Measurements from ENCODE around the gene BMP6. TPM values are rescaled to one million over a fixed set of nuclear protein-coding genes. Genes with fewer than 3 reads are reported as not detected.

The BMP6 gene
- total RNA-seq, 1 experiment from 2014 or later = 13.6 TPM

- Histone ChIP-seq H3K4me1 (ENCODE audit: control insufficient read depth, insufficient read depth, low read length) (peaks cover 3% of the 10 kb centered on the region), H3K27ac (ENCODE audit: low read length) (no peak overlapping the region), H3K27me3 (ENCODE audit: control insufficient read depth, insufficient read depth, low read length) (no peaks in the 10 kb centered on the region), H3K4me3 (ENCODE audit: low read depth in 2 of 2, low read length in 2 of 2) (no peak overlapping the region), H3K36me3 (ENCODE audit: control insufficient read depth, insufficient read depth, low read length) (peaks cover 38% of the 10 kb centered on the region), H3K9me3 (ENCODE audit: control insufficient read depth, insufficient read depth, low read depth, low read length) (no peaks in the 10 kb centered on the region)
- TF ChIP-seq CTCF (IDR thresholded peaks at IDR 0.05) (no peak), TCF7L2 (IDR thresholded peaks at IDR 0.05; ENCODE audit: low read depth, low read length) (no peak), SIN3A (IDR thresholded peaks at IDR 0.05; ENCODE audit: borderline replicate concordance, insufficient read depth, low read depth, low read length) (no peak), REST (IDR thresholded peaks at IDR 0.05; ENCODE audit: insufficient read depth in 1 of 2, low read depth in 2 of 2, low read length in 1 of 2) (no peak), POLR2AphosphoS5 (IDR thresholded peaks at IDR 0.05; ENCODE audit: low read depth, low read length) (no peak)
- intact Hi-C loops (cut with micrococcal nuclease; ENCODE audit: unreplicated experiment) = no loop called here
- in situ Hi-C loops (cut with HindIII; ENCODE audit: low pct_unique_long_range_greater_than_20kb, low sequenced_read_pairs) = no loop called here
- no TSS peak for BruUV-seq (replicated peaks)
- ATAC-seq = no peak
- DNase-seq (ENCODE audit: low read depth, low spot score) = no peak
- CTCF ChIA-PET = no interaction called here
- POLR2A ChIA-PET = no interaction called here
Observed at GRCh38 chr6:7902867-7903266, 177.0 kb downstream of the BMP6 start.

- DNase-seq (ENCODE audit: low read depth, low spot score) (no peak), ATAC-seq (no peak)
- BruUV-seq (replicated peaks) = no TSS peak
- Histone ChIP-seq H3K4me3 (ENCODE audit: low read depth in 2 of 2, low read length in 2 of 2) (no peak overlapping the region), H3K9me3 (ENCODE audit: control insufficient read depth, insufficient read depth, low read depth, low read length) (no peaks in the 10 kb centered on the region), H3K27ac (ENCODE audit: low read length) (no peak overlapping the region), H3K27me3 (ENCODE audit: control insufficient read depth, insufficient read depth, low read length) (no peaks in the 10 kb centered on the region), H3K4me1 (ENCODE audit: control insufficient read depth, insufficient read depth, low read length) (peaks cover 3% of the 10 kb centered on the region), H3K36me3 (ENCODE audit: control insufficient read depth, insufficient read depth, low read length) (peaks cover 35% of the 10 kb centered on the region)
- in situ Hi-C loops (cut with HindIII; ENCODE audit: low pct_unique_long_range_greater_than_20kb, low sequenced_read_pairs) (no loop called here), intact Hi-C loops (cut with micrococcal nuclease; ENCODE audit: unreplicated experiment) (no loop called here)
- POLR2A ChIA-PET = no interaction called here
- CTCF ChIA-PET = no interaction called here
- TF ChIP-seq SIN3A (IDR thresholded peaks at IDR 0.05; ENCODE audit: borderline replicate concordance, insufficient read depth, low read depth, low read length) (no peak), POLR2AphosphoS5 (IDR thresholded peaks at IDR 0.05; ENCODE audit: low read depth, low read length) (no peak), TCF7L2 (IDR thresholded peaks at IDR 0.05; ENCODE audit: low read depth, low read length) (no peak), CTCF (IDR thresholded peaks at IDR 0.05) (no peak), REST (IDR thresholded peaks at IDR 0.05; ENCODE audit: insufficient read depth in 1 of 2, low read depth in 2 of 2, low read length in 1 of 2) (no peak)
Observed at GRCh38 chr6:7903673-7904072, 177.8 kb downstream of the BMP6 start.
